Chondrocyte (in vitro differentiated cells): ENCODE data around the gene KLHL3. TPM values are rescaled to one million over a fixed set of nuclear protein-coding genes. Genes with fewer than 3 reads are reported as not detected.
A peak's percentile ranks its signal among the peaks of the same experiment; 100 is the strongest.

Source experiments
- DNase-seq: peaks from one replicate; pipeline ENCODE4 v3.0.0; 2021; ENCODE audit warnings: mixed read lengths, low spot score
- H3K27ac Mint-ChIP-seq: one replicate; pipeline ENCODE4 v1.8.0; 2021; ENCODE audit warnings: mild to moderate bottlenecking, moderate library complexity, mixed read lengths; ENCODE audit not compliant: unreplicated experiment
- H3K27me3 Mint-ChIP-seq: 2 replicates; pipeline ENCODE4 v1.8.0; 2021; ENCODE audit warnings: low read depth, mixed read lengths
- H3K36me3 Mint-ChIP-seq: 2 replicates; pipeline ENCODE4 v1.8.0; 2021; ENCODE audit warnings: low read depth, mixed read lengths
- H3K4me1 Mint-ChIP-seq: 2 replicates; pipeline ENCODE4 v1.8.0; 2021; ENCODE audit warnings: low read depth, mild to moderate bottlenecking, mixed read lengths
- H3K4me3 Mint-ChIP-seq: one replicate; pipeline ENCODE4 v1.8.0; 2021; ENCODE audit warnings: mild to moderate bottlenecking, moderate library complexity, mixed read lengths; ENCODE audit not compliant: unreplicated experiment
- H3K9me3 Mint-ChIP-seq: 2 replicates; pipeline ENCODE4 v1.8.0; 2021; ENCODE audit warnings: low read depth, mixed read lengths
- CTCF ChIP-seq: fragments of 200-600 bp; sonication (generic); IDR thresholded peaks from 2 replicates; pipeline ENCODE4 v1.5.0; 2021; ENCODE audit warnings: antibody characterized with exemption, mild to moderate bottlenecking, moderate library complexity
- total RNA-seq: library from RNA; stranded (reverse); gene quantifications from 3 replicates; pipeline ENCODE4 v1.2.1, GENCODE V29; 2021

KLHL3 gene
- total RNA-seq, 1 donor from 2014 or later: 1.9 TPM

GRCh38 chr5:137757634-137758033, 21.7 kb upstream of the KLHL3 start:
- Mint-ChIP-seq H3K9me3 (no peaks in the 10 kb centered on the region), H3K4me1 (peaks cover 5% of the 10 kb centered on the region), H3K36me3 (peaks cover 2% of the 10 kb centered on the region), H3K4me3 (no peak overlapping the region), H3K27ac (no peak overlapping the region), H3K27me3 (peaks cover 7% of the 10 kb centered on the region)
- TF ChIP-seq CTCF: no peak
- no peak for DNase-seq

GRCh38 chr5:137754961-137755762, 19.3 kb upstream of the KLHL3 start:
- Mint-ChIP-seq H3K27me3 (peaks cover 7% of the 10 kb centered on the region), H3K36me3 (peaks cover 10% of the 10 kb centered on the region), H3K27ac (peak overlapping the region; percentile 100), H3K9me3 (no peaks in the 10 kb centered on the region), H3K4me1 (peaks cover 25% of the 10 kb centered on the region), H3K4me3 (peak overlapping the region; percentile 100)
- TF ChIP-seq CTCF: no peak
- DNase-seq: peak; percentile 82

DNA sequence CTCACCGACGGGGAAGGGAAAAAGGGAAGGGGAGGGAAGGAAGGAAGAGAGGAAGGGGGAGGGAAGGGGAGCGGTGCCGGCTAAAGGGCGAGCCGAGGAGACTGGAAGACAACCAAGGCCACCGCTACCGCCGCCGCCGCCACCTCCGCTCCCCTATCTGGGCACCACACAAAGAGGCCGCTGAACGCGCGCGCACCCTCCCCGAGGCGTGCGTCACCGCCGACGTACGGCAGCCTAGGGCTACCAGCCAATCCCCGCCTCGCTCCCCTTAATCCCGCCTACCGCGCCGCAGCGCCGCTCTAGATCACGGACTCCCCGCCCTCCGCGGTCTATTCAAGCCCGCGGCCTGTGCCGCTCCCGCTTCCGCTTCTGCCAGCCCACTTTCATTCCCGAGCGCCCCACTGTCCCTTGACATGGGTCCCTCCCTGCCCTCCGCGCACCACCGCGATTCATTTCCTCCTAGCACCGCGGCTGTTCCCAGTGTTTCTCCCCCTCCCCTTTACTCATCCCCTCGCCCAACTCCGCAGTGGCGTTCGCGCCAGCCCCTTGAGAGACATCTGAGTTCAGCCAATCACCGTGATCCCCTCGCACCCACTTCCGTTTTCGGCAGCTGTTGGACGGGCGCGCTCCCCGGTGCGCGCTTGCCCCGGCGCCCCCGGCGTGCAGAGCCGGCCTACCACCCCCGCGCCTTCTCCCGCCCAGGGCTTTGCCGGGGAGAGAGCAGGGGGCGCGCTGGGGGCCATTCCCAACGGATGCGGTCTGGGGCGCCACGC, 18.5 kb upstream of the KLHL3 start, which contains the start of gene HNRNPA0:
HNRNPA0 (minus strand) TSS at position 176 of the 773 bp plus-strand sequence. CDS start 297 bp downstream, outside the sequence.
- Mint-ChIP-seq H3K9me3 (no peaks in the 10 kb centered on the region), H3K4me3 (peak within 1 kb of the TSS; percentile 100), H3K27ac (peak within 1 kb of the TSS; percentile 100), H3K36me3 (peaks cover 11% of the 10 kb centered on the region), H3K4me1 (peaks cover 28% of the 10 kb centered on the region), H3K27me3 (peaks cover 7% of the 10 kb centered on the region)
- peak; percentile 99 for DNase-seq
- TF ChIP-seq CTCF: peak; percentile 34

DNA sequence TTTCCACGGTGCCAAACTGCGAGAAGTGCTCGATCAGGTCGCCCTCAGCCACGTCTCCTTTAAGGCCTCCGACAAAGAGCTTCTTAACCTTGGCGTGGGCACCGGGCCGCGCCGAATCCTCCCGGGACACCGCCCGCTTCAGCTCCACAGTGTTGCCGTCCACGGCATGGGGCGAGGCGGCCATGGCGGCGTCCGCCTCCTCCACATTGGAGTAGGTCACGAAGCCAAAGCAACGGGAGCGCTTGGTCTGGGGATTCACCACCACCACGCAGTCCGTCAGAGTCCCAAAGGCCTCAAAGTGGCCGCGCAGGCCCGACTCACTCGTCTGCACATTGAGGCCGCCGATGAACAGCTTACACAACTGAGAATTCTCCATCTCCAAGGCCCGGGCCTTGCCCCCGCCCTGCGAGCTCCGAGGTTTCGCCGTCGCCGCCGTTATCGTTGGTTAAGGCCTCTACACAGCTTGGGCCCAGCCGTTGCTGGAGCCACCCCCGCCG, 17.9 kb upstream of the KLHL3 start:
- no peak for TF ChIP-seq CTCF
- peaks cover 11% of the 10 kb centered on the region for H3K36me3 Mint-ChIP-seq
- H3K4me1 Mint-ChIP-seq: peaks cover 28% of the 10 kb centered on the region
- DNase-seq: peak; percentile 90
- peak overlapping the region; percentile 100 for H3K27ac Mint-ChIP-seq
- H3K4me3 Mint-ChIP-seq: peak overlapping the region; percentile 100
- no peaks in the 10 kb centered on the region for H3K9me3 Mint-ChIP-seq
- peaks cover 7% of the 10 kb centered on the region for H3K27me3 Mint-ChIP-seq
